GM19193 (cell line): ENCODE data around the gene EXOC5.

Experiments
- POLR2A ChIP-seq: IDR thresholded peaks from 4 replicates; pipeline ENCODE4 v1.6.1; 2011; ENCODE audit not compliant: insufficient read depth, insufficient read length; ENCODE audit errors: extremely low read depth

The EXOC5 gene, protein sequence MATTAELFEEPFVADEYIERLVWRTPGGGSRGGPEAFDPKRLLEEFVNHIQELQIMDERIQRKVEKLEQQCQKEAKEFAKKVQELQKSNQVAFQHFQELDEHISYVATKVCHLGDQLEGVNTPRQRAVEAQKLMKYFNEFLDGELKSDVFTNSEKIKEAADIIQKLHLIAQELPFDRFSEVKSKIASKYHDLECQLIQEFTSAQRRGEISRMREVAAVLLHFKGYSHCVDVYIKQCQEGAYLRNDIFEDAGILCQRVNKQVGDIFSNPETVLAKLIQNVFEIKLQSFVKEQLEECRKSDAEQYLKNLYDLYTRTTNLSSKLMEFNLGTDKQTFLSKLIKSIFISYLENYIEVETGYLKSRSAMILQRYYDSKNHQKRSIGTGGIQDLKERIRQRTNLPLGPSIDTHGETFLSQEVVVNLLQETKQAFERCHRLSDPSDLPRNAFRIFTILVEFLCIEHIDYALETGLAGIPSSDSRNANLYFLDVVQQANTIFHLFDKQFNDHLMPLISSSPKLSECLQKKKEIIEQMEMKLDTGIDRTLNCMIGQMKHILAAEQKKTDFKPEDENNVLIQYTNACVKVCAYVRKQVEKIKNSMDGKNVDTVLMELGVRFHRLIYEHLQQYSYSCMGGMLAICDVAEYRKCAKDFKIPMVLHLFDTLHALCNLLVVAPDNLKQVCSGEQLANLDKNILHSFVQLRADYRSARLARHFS

DNA sequence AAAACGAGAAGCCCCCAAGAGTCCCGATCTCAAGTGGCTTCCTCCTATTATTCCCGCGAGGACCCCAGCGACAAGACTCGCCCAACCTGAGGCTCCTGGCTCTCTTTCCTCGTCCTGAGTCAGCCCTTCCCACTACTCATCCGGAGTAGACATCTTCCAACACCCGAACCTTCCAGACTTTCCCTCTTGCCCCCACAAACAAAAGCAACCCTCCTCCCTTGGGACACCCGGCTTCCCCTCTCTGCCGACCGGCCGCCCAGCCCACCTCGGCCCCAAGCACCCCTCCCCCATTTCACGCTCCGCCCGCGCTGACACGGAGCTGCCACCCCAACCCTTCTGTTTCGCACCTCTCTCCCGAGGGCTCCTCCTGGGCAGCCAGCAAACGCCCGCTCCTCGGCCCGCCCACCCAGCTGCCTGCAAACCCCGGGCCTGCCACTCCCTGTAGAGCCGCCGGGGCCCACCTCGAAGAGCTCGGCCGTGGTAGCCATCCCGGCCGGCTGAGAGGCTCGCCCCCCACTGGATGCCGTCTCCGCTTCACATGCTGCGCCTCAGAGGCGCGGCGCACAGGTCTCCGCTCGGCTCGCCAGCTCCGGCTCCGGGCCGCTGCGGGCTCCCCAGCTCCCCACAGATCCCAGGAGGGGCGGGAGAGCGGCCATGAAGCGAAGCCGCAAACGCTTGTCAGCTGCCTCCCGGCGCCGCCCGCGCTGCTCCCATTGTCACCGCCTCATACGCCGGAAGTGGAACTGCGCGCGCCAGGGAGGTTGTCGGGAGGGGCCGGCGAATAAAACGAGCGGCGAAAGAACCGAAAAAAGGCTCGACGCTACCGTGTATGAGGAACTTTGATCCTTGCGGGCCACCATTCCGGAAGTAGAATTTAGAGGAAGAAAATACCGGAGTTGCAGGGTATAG, at the start of gene EXOC5, which contains the start of gene AP5M1:
TSS of gene EXOC5 (minus strand) at position 745 of the 909 bp plus-strand sequence. CDS start at position 488, 257 bp downstream.
TSS of gene AP5M1 (plus strand) at position 811 of the 909 bp plus-strand sequence. CDS start 344 bp downstream, outside the sequence.
- TF ChIP-seq POLR2A: peak; percentile 86

DNA sequence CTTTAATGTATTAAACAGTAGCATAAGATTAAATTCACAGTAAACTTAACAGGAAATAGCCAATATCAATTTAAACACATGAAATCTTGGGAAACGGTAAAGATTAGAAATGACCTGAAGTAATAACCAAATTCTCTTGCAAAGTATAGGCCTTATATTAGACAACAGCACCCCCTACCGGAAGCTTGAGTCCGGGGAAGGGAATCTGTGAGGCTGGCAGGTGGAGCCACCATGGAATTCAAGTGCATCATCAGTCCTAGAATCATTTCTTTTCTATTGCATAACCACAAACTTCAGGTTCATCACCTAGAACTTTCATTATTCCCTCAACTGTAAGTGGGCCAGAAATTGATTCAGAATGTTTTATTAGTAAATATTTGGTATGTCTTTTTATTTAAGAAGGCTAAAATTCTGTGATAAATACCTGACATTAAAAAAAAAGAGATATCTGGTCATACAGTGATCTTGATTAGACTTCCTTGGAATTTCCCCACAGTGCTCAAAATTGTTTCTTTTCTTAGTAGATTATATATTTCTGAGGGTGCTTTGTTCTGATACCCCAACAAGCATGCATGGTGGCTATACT, 48.6 kb upstream of the EXOC5 start:
- no peak for TF ChIP-seq POLR2A

DNA sequence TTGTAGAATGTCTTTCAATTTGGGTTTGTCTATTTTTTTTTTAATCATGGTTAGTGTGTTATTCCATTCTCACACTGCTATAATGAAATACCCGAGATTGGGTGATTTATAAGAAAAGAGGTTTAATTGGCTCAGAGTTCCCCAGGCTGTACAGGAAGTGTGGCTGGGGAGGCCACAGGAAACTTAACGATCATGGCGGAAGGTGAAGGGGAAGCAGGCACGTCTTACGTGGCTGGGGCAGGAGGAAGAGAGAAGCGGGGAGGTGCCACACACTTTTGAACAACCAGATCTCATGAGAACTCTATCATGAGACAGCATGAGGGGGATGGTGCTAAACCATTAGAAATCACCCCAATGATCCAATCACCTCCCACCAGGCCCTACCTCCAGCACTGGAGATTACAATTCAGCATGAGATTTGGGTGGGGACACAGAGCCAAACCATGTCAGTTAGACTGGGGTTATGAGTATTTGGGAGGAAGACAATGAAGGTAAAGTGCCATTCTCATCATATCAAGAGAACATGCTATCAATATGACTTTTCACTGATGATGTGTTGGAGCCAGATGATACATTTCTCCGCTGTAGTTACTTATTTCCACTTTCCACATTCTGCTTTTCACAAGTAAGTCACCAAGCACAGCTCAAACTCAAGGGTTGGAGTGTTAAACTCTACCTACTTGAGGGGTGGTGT, 45.8 kb upstream of the EXOC5 start:
- TF ChIP-seq POLR2A: no peak

DNA sequence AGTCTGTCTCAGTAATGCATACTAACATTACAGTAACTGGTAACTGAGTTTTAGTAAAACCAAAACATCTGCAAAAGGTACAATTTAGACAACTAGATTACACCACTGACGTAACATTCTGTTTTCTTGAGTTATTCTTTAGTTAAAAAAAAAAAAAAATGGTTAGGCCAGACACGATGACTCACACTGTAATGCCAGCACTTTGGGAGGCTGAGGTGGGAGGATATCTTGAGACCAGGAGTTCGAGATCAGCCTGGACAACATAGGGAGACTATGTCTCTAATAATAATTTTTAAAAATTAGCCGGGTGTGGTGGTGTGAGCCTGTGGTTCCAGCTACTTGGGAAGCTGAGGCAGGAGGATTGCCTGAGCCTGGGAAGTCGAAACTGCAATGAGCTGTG, 34.2 kb upstream of the EXOC5 start:
- TF ChIP-seq POLR2A: no peak

DNA sequence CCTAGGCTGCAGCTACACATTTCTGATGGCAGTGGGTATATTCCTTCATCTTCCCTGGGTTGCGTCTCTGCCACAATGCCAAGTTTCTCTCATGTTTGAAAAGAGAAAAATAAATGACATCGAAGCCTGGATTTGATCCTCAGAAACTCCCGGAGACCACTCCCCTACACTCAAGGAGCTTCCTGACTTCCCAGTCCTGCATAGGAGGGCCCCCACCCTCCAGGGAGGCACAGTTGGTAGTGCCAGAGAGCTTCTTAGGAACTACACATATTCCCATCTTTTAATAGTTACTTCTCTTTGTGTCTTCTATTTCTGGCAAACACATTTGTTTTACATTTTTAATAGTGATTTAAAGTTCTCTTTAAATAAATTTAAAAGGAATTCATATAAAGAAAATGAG, 30.8 kb upstream of the EXOC5 start:
- TF ChIP-seq POLR2A: no peak

DNA sequence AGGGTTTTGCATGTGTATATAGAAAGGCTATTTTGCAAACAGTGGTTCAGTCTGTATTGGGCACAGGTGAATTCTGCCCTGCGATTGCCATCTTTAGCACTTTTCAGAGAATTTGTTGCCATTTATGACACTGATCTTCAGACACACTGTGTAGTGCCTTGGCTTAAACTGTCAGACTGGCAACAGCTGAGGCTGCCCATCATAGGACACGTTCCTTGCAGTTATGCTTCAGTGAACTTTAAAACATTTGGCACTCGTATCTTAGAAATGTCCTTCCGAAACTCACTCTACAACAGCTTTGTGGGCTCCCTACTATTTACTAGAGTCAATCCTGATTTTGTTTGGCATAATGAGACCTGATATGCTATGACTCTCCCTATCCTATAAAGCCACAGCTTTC, 29.1 kb upstream of the EXOC5 start:
- TF ChIP-seq POLR2A: no peak

DNA sequence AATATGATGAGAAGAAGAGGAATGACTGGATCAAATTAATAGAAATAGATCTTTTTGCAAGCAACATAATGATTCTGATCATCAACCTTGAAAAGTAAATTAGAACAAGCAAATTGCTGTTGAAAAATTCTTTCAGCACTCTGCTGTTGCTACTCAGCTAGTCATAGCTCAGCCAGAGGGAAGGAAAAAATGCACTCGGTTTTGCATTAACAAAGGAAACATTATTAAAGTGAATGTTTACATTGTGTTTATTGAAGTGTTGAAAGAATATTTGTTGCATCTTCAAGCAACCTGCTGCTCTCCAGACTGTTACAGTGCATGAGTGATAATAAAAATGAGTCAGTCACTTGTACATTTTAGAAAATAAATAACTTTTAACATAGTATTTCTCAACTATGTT, 26.5 kb upstream of the EXOC5 start:
- TF ChIP-seq POLR2A: no peak

DNA sequence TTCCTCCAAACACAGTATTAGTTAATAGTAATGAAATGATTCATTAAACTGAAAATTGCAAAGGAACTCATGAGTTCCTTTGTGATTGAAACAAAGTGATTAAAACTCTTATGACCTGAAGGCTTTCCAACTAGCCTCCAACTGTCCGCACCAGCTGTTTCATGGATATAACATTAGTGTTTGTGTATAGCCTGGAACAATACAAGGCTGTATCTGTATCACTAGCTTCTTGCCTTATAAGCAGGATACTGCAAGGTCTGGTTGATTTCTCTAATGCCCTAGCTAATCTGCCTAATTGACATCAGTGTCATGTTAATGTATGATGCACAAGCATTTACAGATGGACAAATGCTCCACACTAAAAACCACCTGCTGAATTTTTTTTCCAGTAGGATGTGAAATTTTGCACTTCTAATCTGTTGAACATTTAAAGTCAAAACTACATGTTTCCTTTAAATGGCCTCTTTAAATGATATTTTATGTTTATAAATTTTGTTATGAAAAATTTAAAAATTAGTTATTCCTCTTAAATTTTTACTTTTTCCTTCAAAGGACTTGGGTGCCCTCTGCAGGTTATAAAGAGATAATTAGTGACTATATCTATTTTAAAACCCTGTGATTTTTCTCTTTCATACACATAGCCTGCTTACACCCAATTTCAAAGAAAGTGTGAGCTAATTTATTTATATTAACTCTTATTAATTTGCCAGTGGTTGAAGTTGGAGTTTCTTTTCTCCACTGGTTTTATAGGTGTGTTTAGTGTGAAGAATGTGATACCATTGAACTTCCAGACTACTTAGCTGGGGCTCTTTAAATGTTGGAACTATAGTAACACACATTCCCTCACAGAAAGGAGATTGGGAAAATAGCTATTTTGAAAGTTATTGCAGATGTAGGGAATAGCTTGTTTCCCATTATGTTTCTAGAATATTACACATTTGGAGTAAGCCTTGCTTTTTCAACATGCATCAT, 25.4 kb upstream of the EXOC5 start:
- TF ChIP-seq POLR2A: no peak

DNA sequence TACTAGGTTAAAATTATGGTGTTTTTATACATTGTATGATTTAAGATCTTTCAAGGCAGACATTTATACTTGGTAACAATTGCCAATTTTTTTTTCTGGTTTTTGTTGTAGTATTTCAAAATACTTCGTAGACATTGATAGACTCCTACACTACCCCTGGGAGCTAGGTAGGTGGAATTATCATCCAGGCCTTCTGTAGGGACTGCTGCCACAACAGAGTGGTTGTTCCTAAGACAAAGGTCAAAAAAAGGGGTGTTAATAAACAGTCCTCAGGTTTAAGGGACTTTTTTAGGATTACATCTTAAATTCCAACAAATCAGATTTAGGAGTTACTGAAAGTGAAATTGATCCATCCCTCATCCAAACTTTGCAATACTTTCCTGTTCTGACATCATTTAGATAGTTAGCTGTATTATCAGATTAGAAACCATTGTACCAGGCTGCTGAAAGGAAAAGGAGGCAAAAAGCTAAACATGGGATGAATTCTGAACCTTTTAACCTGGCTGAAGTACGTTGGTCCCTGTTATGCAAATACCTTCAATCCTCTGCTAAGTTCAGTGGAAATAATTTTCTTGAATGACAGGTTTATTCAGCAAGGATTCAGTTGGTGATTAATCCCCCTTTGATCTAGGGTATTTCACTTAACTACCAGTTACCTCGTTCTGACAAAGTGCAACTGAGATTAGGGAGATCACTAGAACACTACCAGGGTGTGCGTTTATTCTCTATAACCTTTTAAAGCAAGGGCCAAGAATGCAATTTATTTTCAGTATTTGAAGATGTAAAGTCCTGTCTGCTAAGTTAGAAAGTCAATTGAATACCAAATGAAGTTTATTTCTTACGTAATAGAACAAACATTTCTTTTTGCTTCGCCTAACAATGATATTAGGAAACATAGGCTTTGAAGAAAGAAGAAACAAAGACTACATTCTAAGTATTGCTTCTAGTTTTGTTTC, 23.3 kb upstream of the EXOC5 start:
- no peak for TF ChIP-seq POLR2A

DNA sequence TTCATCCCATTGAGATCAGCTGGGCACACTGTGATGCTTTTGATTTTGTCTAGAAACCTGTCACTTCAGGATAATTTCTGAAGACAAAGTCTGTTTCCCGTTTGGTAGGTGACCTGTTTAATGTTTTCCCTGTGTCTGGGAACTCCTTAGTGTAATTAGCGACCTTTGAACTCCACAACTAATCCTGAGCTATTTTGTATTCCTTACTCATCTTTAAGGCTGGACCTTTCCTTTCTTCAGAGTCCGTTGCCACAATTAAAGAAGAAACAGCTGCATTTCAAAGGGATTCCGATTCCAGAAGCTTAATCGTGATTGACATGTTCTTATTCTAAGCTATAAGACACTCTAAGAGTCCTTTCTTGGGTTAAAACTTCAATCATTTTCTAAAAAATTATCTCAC, 22.0 kb upstream of the EXOC5 start:
- no peak for TF ChIP-seq POLR2A

DNA sequence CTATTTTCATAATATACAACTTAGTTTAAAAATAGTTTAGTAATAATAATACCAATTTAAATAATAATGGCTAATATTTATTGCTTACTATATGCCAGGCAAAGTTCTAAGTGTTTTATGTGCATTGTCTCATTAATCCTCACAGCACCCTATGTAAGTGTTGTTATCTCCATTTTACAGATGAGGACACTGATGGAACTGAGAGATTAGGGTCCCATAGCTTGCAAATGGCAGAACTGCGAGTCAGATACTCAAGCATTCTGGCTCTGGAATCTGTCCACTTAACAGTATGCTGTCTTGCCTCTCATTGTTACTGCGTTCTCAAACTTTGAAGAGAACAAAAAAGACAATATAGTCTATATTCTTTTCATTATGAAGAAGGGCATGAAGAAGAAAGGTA, 19.0 kb upstream of the EXOC5 start:
- no peak for TF ChIP-seq POLR2A

DNA sequence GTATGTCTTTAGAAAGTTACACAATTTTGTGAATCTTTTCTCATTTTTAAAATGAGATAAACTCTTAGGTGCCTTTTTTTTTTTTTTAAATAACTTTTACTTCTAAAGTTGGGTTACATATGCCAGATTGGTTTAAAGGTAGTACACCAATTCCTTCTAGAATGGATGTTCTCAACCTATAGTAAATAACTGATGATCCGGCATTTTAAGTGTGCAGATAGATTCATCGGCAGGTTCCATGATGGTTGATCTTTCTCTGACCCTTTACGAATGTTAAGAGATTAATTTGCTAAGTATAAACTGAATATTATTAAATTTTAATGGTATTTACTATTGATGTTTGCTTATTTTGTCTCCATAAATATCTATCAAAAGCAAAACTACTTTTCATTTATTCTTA, 8.4 kb upstream of the EXOC5 start:
- TF ChIP-seq POLR2A: no peak
